Gastrocnemius medialis (tissue), 4 donors: ENCODE results near the gene RASSF1.

Experiments
- CTCF ChIP-seq, 5 experiments: fragments of 450-650 bp in 3 of 5; fragments of 200-600 bp in 2 of 5; sonication (generic) in 2 of 5; IDR thresholded peaks in 4 of 5; conservative IDR thresholded peaks in 1 of 5; 1 replicate in 4 of 5; 2 replicates in 1 of 5; pipeline ENCODE4 v1.5.1; 2016 to 2019; ENCODE audit warnings: antibody characterized with exemption in 5 of 5, mild to moderate bottlenecking in 3 of 5, moderate library complexity in 3 of 5
- POLR2A ChIP-seq, 2 donors: fragments of 450-650 bp; IDR thresholded peaks; one replicate each; pipeline ENCODE4 v1.6.1; 2017; ENCODE audit warnings: antibody characterized with exemption in 2 of 2, mild to moderate bottlenecking in 2 of 2, moderate library complexity in 2 of 2

- TF ChIP-seq POLR2A (IDR thresholded peaks at IDR 0.05) (no peak), CTCF (IDR thresholded peaks at IDR 0.05 in 4 of 5, conservative IDR thresholded peaks at IDR 0.05 in 1 of 5) (no peak)
Measured at GRCh38 chr3:50380405-50381085, 39.9 kb upstream of the RASSF1 start.
